ENCODE data around the gene P3H1.
"Not testable (repeated sequence)": the region's sequence is repeated elsewhere in the genome, so short reads cannot be mapped to it uniquely, and the experiment has no call there.

The P3H1 gene

GRCh38 chr1:42766741-42767509 lies at the start of gene P3H1, which contains the start of gene C1orf50:
TSS of gene P3H1 (minus strand) at chr1:42767028. CDS start at chr1:42766971, 57 bp downstream.
TSS of gene C1orf50 (plus strand) at chr1:42767249. CDS start at chr1:42767312, 63 bp downstream.
- peak; percentile 97 for DNase-seq (ENCODE audit: low spot score)

- DNase-seq (ENCODE audit: low spot score), result peak; percentile 10
These were observed 49.2 kb upstream of the P3H1 start for GRCh38 chr1:42815941-42816584.

- not testable (repeated sequence) for DNase-seq (ENCODE audit: low spot score)
These were observed 48.0 kb upstream of the P3H1 start for GRCh38 chr1:42814815-42815214.

- DNase-seq (ENCODE audit: low spot score), result no peak
These were observed 40.3 kb upstream of the P3H1 start for GRCh38 chr1:42807056-42807668.

- DNase-seq (ENCODE audit: low spot score), result no peak
These were observed 39.8 kb upstream of the P3H1 start for GRCh38 chr1:42806593-42806992.

GRCh38 chr1:42806171-42806570 lies 39.3 kb upstream of the P3H1 start:
- no peak for DNase-seq (ENCODE audit: low spot score)

GRCh38 chr1:42801832-42802473 lies 35.1 kb upstream of the P3H1 start:
- DNase-seq (ENCODE audit: low spot score), result no peak

- DNase-seq (ENCODE audit: low spot score), result no peak
These were observed 31.2 kb upstream of the P3H1 start for GRCh38 chr1:42797979-42798378.

GRCh38 chr1:42797414-42797813 lies 30.6 kb upstream of the P3H1 start:
- no peak for DNase-seq (ENCODE audit: low spot score)

- no peak for DNase-seq (ENCODE audit: low spot score)
These were observed 27.0 kb upstream of the P3H1 start for GRCh38 chr1:42793824-42794223.

GRCh38 chr1:42788021-42788420 lies 21.2 kb upstream of the P3H1 start:
- DNase-seq (ENCODE audit: low spot score), result no peak

- DNase-seq (ENCODE audit: low spot score), result no peak
These were observed 19.3 kb upstream of the P3H1 start for GRCh38 chr1:42786097-42786496.

GRCh38 chr1:42784946-42785693 lies 18.3 kb upstream of the P3H1 start, which contains the start of gene TMEM269:
TSS of gene TMEM269 (plus strand) at chr1:42784991. CDS start at chr1:42789894, 4,903 bp downstream.
- no peak for DNase-seq (ENCODE audit: low spot score)

- no peak for DNase-seq (ENCODE audit: low spot score)
These were observed 17.7 kb upstream of the P3H1 start for GRCh38 chr1:42784547-42784945.

GRCh38 chr1:42783092-42783491 lies 16.3 kb upstream of the P3H1 start:
- DNase-seq (ENCODE audit: low spot score), result no peak

GRCh38 chr1:42780176-42780575 lies 13.3 kb upstream of the P3H1 start:
- DNase-seq (ENCODE audit: low spot score), result no peak

GRCh38 chr1:42779725-42780124 lies 12.9 kb upstream of the P3H1 start:
- no peak for DNase-seq (ENCODE audit: low spot score)

- DNase-seq (ENCODE audit: low spot score), result peak; percentile 54
These were observed 11.0 kb upstream of the P3H1 start for GRCh38 chr1:42777852-42778251.

GRCh38 chr1:42776502-42776901 lies 9.7 kb upstream of the P3H1 start:
- no peak for DNase-seq (ENCODE audit: low spot score)

- no peak for DNase-seq (ENCODE audit: low spot score)
These were observed 8.2 kb upstream of the P3H1 start for GRCh38 chr1:42774928-42775526.

- no peak for DNase-seq (ENCODE audit: low spot score)
These were observed 6.6 kb upstream of the P3H1 start for GRCh38 chr1:42773420-42773819.

Measured in SW480 (cell line).